Esophagus muscularis mucosa (tissue), 4 donors: ENCODE results near the gene GFRA4. TPM values are rescaled to one million over a fixed set of nuclear protein-coding genes. Genes with fewer than 3 reads are reported as not detected.

Experiments
- DNase-seq: peaks from one replicate; pipeline ENCODE4 v3.0.0-alpha.2; 2017; ENCODE audit errors: extremely low spot score
- H3K27ac ChIP-seq, 4 donors: fragments of 200-600 bp; sonication (generic); replicated peaks in 1 of 4; 1 replicate in 3 of 4; 2 replicates in 1 of 4; pipeline ENCODE4 v1.5.1; 2016 to 2019; ENCODE audit warnings: mild to moderate bottlenecking in 1 of 4
- H3K27me3 ChIP-seq, 4 donors: fragments of 200-600 bp; sonication (generic); one replicate each; pipeline versions ENCODE4 v1.5.1 to v1.6.0; 2016 to 2019
- H3K36me3 ChIP-seq, 4 donors: fragments of 200-600 bp; sonication (generic); one replicate each; pipeline ENCODE4 v1.5.1; 2016 to 2019
- H3K4me1 ChIP-seq, 4 donors: fragments of 200-600 bp; sonication (generic); one replicate each; pipeline ENCODE4 v1.5.1; 2016 to 2019
- H3K4me3 ChIP-seq, 4 donors: fragments of 200-600 bp; sonication (generic); 1 replicate in 2 of 4; 2 replicates in 2 of 4; pipeline ENCODE4 v1.5.1; 2016 to 2019; ENCODE audit warnings: mild to moderate bottlenecking in 4 of 4, moderate library complexity in 1 of 4
- H3K9me3 ChIP-seq, 4 donors: fragments of 200-600 bp; sonication (generic); 1 replicate in 3 of 4; 2 replicates in 1 of 4; pipeline ENCODE4 v1.5.1; 2016 to 2019
- CTCF ChIP-seq, 3 experiments: fragments of 200-600 bp in 2 of 3; fragments of 450-650 bp in 1 of 3; sonication (generic) in 2 of 3; IDR thresholded peaks; one replicate each; pipeline ENCODE4 v1.5.1; 2017 to 2019; ENCODE audit warnings: antibody characterized with exemption in 3 of 3, mild to moderate bottlenecking in 2 of 3, moderate library complexity in 1 of 3
- EP300 ChIP-seq: sonication (generic); formaldehyde crosslinking; IDR thresholded peaks from one replicate; pipeline ENCODE4 v1.6.1; 2017; ENCODE audit warnings: antibody characterized with exemption
- POLR2A ChIP-seq: fragments of 450-650 bp; IDR thresholded peaks from one replicate; pipeline ENCODE4 v1.6.1; 2017; ENCODE audit warnings: antibody characterized with exemption, moderate library complexity, mild to moderate bottlenecking, low read depth
- POLR2AphosphoS5 ChIP-seq, 2 donors: sonication (generic); formaldehyde crosslinking; IDR thresholded peaks; one replicate each; pipeline ENCODE4 v1.6.1; 2017; ENCODE audit warnings: antibody characterized with exemption in 2 of 2
- WGBS: methylation state at CpG from one replicate; pipeline ENCODE4 v1.1.5; 2018; 5-methylcytosine and 5-hydroxymethylcytosine counted together
- intact Hi-C: fragments of 100-400 bp; cut with DNase I; formaldehyde crosslinking; loops from one replicate; pipeline ENCODE4 v1.15.1; 2023
- total RNA-seq, 4 donors: library from RNA; depleted of rRNA; stranded (reverse); fragments of >200 nt; gene quantifications; one replicate each; pipeline versions ENCODE4 v1.1.0 to v1.2.1, GENCODE V29; 2016

GFRA4 gene
- total RNA-seq, 4 donors from 2014 or later: not detected

GRCh38 chr20:3672547-3673171 is 9.5 kb upstream of the GFRA4 start:
- Histone ChIP-seq H3K4me1 (peaks cover 13 to 36% (median 20%) of the 10 kb centered on the region in 4 donors), H3K27ac (no peak overlapping the region), H3K36me3 (peaks cover 0 to 80% (median 40%) of the 10 kb centered on the region in 4 donors), H3K4me3 (no peak overlapping the region), H3K9me3 (no peaks in the 10 kb centered on the region), H3K27me3 (peaks cover 0 to 25% (median 0%) of the 10 kb centered on the region in 4 donors)
- TF ChIP-seq CTCF (IDR thresholded peaks at IDR 0.05): no peak
- no peak for TF ChIP-seq POLR2A
- TF ChIP-seq EP300: no peak
- TF ChIP-seq POLR2AphosphoS5 (IDR thresholded peaks at IDR 0.05): no peak
- no peak for DNase-seq
- intact Hi-C loops: no loop called here
- 56% methylated on average over 21 of the region's 58 CpGs for WGBS

DNA sequence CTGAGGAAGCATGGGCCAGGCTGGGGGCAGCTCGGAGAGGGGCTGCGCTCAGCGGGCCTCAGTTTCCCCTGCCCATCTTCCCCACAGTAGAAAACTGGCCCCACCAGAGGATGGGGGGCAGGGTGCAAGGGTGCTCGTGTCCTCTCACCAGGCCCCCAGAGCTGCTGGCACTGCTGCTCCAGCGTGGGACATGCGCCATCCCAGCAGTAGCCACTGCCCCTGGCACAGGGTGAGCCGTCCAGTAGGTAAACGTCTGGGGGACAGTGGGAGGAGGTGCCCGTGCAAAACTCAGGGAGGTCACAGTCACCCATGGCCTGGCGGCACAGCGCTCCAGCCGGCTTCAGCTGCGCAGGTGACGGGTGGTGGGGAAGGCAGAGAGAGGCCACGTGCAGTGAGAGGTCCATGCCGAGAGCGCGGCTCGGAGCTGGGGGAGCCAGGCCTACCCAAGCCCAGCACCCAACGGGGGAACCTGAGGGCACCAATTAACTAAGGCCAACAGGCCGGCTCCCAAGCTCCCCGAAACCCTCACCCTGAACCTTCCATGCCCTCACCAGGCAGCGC is 8.9 kb upstream of the GFRA4 start:
- no peak for DNase-seq
- H3K4me3 ChIP-seq: no peak overlapping the region
- H3K27me3 ChIP-seq: peaks cover 0 to 25% (median 0%) of the 10 kb centered on the region in 4 donors
- TF ChIP-seq EP300 (no peak), POLR2AphosphoS5 (IDR thresholded peaks at IDR 0.05) (no peak), POLR2A (no peak), CTCF (IDR thresholded peaks at IDR 0.05) (no peak)
- H3K4me1 ChIP-seq: peaks cover 7 to 30% (median 14%) of the 10 kb centered on the region in 4 donors
- intact Hi-C loops: no loop called here
- WGBS: 62% methylated on average over 9 of the region's 23 CpGs
- H3K36me3 ChIP-seq: peaks cover 0 to 80% (median 40%) of the 10 kb centered on the region in 4 donors
- no peak overlapping the region for H3K27ac ChIP-seq
- no peaks in the 10 kb centered on the region for H3K9me3 ChIP-seq

DNA sequence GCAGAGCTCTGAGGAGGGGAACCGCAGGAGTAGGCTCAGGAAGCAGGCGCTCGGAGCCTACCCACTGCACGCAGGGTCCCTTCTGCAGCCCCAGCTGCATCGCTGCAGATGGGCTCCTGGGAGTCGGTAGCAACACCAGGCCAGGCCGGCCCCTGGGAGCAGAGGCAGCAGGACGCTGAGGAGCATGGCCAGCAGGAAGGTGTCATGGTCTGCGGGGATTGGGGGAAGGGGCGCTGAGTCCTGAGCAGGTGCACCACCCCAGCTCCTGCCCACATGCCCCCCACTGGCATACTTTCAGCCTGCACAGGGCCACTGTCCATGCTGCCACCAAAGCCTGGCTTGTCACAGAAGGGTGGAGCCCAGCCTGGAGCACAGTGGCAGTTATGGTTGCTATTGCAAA is 7.7 kb upstream of the GFRA4 start:
- 60% methylated on average over 1 of the region's 10 CpGs for WGBS

GRCh38 chr20:3670511-3670910 is 7.3 kb upstream of the GFRA4 start:
- DNase-seq: no peak
- Histone ChIP-seq H3K36me3 (peaks cover 0 to 73% (median 40%) of the 10 kb centered on the region in 4 donors), H3K27ac (no peak overlapping the region), H3K27me3 (peaks cover 0 to 25% (median 0%) of the 10 kb centered on the region in 4 donors), H3K9me3 (no peaks in the 10 kb centered on the region), H3K4me1 (peaks cover 3 to 30% (median 10%) of the 10 kb centered on the region in 4 donors), H3K4me3 (no peak overlapping the region)
- no peak for TF ChIP-seq CTCF (IDR thresholded peaks at IDR 0.05)
- TF ChIP-seq EP300: no peak
- 65% methylated on average over 6 of the region's 6 CpGs for WGBS
- intact Hi-C loops: no loop called here

More for the DNA sequence above, 7.7 kb upstream of the GFRA4 start:
- Histone ChIP-seq H3K27me3 (peaks cover 0 to 25% (median 0%) of the 10 kb centered on the region in 4 donors), H3K4me3 (no peak overlapping the region), H3K27ac (no peak overlapping the region), H3K36me3 (peaks cover 0 to 77% (median 40%) of the 10 kb centered on the region in 4 donors), H3K4me1 (peaks cover 3 to 28% (median 10%) of the 10 kb centered on the region in 4 donors), H3K9me3 (no peaks in the 10 kb centered on the region)
- TF ChIP-seq CTCF (IDR thresholded peaks at IDR 0.05): no peak
- TF ChIP-seq EP300: no peak
- no peak for TF ChIP-seq POLR2A
- intact Hi-C loops: no loop called here
- DNase-seq: no peak
